Testis (tissue), 2 donors: ENCODE data around the gene TNFSF4.

ENCODE experiments used
- POLR2A ChIP-seq: fragments of 450-650 bp; IDR thresholded peaks from one replicate; pipeline ENCODE4 v1.6.1; 2017; ENCODE audit warnings: antibody characterized with exemption, mild to moderate bottlenecking, moderate library complexity
- TF ChIP-seq, protein P1 (sequence below), 3 experiments: fragments of 450-650 bp in 2 of 3; fragments of 200-600 bp in 1 of 3; sonication (generic) in 1 of 3; IDR thresholded peaks; one replicate each; pipeline ENCODE4 v1.5.1; 2016 to 2019; ENCODE audit warnings: antibody characterized with exemption in 3 of 3, mild to moderate bottlenecking in 2 of 3, moderate library complexity in 1 of 3

DNA sequence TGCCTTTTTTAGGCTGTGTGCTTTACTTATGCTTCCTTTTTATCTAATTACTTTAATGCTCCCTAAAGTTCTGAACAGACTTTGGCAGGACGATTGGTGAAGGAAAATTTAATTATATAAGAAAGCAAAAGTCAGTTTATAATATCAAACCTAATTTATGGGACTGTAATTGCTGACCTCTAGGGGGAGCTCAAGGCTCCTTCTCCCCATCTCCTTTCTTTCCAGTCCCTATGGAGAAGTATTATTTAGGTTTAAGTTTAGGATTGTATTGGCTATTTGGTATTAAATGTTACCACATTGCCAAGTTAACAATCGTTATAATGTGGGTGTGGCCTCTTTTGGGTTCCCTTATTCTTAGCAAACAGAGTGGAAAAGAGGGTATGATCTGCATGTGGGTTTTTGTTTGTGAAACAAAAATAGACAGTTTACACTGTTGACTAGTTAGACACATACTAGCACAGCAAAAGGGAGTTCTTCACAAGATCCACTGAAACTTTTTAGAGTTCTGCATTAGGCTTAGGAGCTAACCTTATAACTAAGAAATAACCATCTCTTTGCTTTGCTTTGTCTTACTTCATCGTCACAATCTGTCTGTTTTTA, 48.2 kb upstream of the TNFSF4 start:
- TF ChIP-seq, protein P1, sequence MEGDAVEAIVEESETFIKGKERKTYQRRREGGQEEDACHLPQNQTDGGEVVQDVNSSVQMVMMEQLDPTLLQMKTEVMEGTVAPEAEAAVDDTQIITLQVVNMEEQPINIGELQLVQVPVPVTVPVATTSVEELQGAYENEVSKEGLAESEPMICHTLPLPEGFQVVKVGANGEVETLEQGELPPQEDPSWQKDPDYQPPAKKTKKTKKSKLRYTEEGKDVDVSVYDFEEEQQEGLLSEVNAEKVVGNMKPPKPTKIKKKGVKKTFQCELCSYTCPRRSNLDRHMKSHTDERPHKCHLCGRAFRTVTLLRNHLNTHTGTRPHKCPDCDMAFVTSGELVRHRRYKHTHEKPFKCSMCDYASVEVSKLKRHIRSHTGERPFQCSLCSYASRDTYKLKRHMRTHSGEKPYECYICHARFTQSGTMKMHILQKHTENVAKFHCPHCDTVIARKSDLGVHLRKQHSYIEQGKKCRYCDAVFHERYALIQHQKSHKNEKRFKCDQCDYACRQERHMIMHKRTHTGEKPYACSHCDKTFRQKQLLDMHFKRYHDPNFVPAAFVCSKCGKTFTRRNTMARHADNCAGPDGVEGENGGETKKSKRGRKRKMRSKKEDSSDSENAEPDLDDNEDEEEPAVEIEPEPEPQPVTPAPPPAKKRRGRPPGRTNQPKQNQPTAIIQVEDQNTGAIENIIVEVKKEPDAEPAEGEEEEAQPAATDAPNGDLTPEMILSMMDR (IDR thresholded peaks at IDR 0.05): peak; percentile 45 to 67 (median 59)
- no peak for TF ChIP-seq POLR2A
